NCI-H524 (cell line): ENCODE data around the gene APBA2.

ENCODE experiments used
- DNase-seq, 2 experiments: peaks; one replicate each; lab custom pipeline; 2025; lab: John Stamatoyannopoulos, UW

Gene APBA2

DNA sequence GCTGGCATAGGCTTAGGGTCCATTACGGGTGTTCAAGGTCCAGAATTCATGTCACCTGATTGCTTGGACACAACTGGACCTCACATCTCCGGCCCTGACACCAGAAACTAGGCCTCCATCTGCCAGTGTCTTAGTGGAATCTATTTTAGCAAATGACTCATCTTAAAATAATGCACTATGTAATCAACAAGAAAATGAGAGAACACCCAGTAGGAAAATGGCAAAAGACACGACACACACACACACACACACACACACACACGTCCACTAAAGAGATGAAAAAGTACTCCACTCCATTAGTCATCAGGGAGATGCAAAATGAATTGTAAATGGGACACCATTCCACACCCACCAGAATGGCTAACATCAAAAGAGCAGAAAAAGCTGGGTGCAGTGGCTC is 11.2 kb downstream of the APBA2 start:
- no peak for DNase-seq

DNA sequence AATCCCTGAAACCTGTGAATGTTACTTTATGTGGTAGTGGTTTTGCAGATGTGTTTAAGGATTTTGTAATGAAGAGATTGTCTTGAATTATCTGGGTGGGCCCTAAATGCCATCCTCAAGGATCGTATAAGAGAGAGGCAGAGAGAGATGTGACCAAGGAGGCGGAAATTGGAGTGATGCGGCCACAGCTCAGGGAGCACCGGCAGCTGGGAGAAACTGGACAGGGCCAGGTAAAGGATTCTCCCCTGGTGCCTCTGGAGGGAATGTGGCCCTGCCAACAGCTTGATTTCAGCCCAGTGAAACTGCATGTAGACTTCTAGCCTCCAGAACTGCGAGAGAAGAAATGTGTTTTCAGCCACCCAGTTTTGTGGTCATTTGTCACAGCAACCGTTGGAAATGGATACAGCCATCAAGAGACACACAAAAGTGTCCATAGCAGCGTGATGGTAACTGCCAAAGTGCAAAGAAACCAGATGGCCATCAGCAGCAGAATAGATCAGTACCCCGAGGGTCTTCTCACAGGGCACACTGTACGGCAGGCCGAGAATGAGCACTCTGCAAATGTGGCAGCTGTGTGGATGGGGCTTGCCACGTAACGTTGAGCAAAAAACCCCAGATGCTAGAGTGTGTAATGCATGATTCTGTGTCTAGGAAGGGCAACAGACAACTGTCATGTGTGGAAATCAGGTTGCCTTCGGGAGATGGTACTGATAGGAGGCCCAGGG is 12.2 kb downstream of the APBA2 start:
- no peak for DNase-seq

DNA sequence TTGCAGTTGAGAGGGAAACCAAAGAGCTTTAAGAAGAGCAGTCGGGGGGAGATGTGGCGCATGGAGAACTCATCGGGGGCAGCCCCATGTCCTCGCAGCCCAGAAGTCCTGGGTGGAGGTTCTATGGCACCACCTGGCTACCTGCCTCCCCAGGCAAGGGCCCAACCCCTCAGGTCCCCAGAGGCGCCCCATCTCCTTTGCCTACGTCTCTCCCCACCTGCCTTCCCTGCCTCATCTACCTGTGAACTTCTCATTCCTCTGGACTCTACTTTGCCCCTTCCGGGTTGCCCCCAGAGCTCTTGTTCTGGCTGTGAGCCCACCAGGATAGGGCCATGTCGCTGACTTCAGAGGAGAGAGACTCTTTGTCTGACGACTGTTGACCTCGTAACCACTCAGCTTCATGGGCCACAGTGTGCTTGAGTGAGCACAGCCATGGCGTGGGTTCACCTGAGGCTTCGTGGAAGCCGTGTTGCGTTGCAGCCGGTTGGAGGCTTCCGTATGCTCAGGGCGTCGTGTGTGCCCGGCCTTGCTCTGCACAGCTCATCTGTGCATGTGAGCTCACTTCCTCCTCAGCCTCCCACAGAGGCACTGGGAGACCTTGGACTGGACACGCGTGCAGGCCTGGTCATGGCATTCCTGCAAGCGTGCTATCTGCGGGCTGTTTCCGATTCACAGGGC is 13.4 kb downstream of the APBA2 start:
- no peak for DNase-seq

DNA sequence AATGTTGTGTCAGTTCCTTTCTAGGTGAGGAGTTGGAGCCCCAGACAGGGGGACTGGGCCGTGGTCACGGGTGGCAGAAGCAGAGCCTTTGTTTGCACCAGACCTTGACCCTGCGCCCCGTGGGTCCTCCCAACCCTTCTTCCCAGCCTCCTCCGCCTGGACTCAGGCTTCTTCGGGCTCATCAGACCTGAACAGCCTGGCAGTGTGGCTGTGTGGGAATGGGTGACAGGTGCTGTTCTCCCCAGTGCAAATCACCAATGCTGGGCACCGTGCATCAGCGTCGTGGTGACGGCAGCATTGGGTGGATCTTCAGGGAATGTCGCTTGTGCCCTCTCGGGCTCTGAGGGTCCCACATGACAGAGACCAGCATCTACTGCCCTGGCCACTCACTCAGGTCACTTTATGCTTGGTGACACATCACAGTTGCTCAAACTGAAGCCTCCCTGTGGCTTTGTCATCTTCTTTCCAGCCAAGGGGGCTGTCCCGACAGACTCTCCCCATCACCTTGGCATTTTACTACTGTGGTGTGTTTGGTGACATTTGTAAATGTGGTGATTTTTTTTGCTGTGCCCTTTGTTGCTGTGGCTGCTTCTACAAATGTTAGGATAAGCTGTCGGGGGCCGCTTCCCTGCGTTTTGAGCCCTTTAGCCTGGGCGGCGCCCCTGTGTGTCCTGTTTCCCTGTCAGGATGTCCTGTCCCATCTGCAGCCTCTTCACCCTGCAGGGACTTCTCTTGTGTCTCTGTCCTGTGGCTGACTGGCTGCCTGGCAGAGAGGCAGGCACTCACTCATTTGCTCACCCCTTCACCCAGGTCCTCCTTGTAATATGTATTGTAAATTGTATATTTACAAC is 14.5 kb downstream of the APBA2 start:
- no peak for DNase-seq

DNA sequence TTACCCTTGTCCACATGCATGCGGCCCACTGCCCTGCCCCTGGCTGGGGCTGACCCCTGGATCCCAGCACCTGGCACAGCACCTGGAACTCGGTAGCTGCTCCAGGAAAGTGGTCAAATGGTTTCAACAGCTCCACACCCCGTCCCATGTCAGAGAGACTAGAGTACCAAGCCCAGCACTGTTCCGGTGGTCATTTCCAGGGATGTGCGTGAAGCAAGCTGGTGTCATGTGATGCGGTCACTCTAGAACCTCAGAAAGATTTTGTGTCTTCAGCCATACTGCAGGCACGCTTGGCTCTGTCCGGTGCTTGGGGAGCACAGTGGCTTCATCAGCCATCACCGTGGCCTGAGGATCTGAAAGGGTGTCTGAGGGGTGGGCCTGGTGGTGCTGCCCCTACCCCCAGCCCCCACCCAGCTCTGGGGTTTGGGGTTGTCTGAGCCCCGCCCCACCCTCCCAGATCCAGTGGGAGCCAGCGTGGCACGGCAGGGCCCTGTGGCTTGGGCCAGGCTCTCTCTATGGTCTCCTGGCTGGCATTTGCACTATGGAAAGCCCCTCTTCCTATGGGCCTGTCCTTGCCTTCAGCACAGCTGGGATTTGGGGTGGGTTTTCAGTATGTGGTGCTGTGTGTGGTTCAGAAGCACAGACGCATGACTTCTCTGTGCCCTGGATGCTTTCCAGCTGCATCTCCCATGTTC is 15.3 kb downstream of the APBA2 start:
- no peak for DNase-seq

DNA sequence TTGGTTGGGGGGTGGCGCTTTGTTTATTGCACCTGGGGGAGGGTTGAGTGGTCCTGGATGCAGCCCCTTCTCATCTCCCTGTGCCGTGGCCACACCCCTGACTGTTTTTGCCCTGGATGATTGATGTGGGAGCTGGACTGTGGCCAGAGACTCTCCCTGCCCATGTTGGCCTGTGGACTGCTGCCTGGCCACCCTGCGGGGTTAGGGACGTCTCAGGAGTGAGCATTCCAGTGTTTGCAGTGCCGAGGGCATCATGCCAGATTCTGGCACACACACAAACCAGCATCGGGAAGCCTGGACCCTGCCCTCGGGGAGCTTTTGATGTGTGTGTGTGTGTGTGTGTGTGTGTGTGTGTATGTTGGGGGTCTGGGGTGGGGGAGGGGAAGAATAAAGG is 15.8 kb downstream of the APBA2 start:
- no peak for DNase-seq

DNA sequence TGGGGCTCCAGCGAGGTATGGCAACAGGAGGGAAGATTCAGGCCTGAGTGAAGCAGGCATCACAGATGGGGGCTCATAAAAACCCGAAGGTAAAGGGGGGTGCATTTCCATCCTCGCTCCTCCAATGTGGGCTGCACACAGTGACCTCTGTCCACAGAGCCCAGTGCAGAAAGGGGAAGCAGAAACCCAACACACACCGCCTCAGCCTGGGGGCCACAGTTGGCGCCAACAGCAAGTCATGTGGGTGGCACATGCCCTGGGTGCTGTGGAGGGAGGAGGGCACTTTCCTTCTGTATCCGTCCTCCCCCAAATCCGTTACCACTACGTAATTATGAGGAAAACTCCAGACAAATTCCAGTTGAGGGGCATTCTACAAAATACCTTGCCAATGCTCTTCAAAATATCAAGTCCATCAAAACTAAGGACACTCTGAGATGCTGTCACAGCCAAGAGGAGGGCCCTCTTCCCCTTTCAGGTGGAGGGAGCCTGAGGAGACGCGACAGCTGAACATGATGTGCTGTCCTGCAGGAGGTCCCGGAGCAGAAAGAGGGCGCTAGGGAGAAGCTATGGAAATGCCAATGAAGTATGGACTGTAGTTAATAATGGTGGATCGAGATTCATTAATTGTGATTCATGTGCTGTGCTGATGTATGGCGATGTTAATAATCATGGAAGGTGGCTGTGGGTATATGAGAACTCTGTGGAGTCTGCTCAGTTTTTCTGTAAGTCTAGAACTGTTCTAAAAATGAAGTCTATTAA is 16.4 kb downstream of the APBA2 start:
- peak in 1 of 2 experiments; percentile 33 for DNase-seq

DNA sequence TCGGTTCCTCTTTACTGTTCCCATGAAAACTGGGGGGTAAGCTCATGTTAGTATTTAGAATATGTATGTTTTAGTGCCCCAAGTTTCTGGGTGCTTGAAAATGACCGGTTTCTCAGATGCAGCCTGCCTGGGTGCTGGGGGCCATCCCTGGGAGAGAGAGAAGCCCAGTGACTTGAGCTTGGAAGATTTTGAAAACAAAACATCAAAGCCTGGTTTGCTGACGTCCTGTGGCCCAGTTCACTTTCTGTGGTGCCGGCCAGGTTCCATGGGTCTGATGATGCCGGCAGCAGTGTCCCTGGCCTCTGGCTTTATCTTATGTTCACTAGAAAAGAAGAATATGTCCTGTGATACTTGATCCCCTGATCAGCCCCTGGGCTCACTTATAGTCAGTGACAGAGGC is 17.1 kb downstream of the APBA2 start:
- DNase-seq, result no peak

DNA sequence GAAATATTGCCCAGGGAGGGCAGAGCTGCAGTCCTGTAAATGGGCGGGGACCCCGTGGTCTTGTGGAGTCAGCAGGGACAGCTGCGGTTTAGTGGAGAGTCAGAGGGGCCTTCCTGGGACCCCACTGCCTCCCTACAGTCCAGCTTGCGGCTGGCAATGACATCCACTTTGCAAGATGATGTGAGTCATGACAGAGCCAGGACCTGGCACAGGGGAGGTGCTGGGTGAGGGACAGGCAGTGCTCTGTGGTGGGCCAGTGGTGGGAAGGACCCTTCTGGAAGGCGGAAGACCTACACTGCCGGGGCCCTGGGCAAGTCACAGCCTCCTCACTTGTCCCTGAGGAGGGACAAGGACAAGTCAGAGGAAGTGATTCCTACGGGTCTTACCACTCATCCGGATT is 17.8 kb downstream of the APBA2 start:
- DNase-seq, result no peak

DNA sequence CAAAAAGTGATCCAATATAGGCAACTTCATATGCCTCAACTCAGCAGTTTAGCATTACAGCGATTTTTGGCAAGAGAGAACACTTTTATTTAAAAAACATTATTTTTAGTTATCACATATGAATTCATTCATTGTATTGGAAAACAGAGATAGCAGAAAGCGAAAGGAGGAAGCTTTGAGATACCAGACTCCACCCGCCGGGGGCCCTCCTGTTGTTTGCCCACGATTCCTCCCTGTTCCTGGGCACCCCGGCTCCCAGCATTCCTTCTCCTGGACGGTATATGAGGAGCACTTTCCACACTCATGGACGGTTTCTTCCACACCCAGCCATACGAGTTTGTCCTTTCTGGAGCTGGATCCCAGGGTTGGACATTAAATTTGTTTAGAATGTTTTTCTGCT is 18.2 kb downstream of the APBA2 start:
- no peak for DNase-seq

DNA sequence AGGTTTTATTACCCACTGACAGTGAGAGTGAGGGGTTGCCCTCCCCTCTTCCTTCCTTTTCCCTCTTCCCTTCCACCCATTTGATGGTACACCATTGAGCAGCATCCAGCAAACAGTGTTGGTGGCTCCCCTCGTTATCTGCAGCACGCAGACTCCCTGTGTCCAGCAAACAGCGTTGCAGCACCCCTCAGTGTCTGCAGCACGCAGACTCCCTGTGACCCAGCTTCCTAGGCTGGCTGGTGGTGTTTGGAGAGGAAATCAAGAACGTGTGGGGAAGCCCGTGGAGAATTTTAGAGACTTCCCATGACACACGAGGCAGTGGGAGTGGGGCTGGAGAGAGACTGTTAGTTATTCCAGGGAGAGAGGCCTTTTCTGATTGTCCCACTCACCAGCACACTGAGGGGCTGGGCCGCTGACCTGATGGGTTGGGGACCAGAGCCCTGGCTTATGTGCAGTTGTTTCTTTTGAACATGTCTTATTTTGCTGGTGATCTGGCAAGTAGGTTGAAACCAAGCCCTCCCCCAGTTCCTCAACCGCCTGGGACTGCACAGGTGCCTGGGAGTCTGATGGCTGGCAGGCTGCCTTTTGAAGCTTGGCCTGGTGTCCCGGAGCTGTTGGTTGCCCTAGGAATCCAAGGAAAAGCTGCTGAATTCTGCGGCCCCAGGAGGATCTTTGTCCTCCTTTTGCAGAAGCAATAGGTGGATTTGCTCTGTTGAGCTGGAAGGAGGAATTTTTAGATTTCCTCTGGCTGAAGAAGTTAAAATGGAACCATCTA is 19.0 kb downstream of the APBA2 start:
- DNase-seq, result no peak

DNA sequence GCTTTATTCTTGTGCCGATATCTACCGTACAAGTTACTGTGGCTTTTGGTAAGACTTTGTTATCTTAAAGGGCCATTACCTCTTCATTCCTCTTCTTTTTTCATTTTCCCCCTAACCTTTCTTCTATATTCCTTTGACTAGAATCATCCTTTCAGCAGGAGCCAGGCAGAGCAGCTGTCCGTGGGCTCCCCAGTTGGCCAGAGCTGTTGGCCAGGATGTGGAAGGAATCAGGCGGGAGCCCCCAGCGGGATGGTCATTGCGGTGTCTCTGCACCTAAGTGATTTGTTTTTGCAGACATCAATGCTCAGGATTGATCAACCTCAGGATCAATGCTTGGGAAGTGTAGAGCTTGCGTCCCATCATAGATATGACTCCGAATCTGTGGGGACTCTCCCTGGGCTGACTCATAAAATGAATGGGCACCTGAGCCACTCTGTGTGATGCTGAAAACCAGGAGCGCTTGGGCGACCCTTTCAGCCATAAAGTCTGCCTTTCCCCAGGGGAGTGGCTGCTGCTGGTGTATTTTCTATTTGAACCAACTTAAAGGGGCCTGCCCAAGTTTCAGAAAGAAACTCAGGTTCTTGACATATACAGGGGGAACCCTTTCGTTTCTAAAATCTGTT is 21.7 kb downstream of the APBA2 start:
- no peak for DNase-seq

DNA sequence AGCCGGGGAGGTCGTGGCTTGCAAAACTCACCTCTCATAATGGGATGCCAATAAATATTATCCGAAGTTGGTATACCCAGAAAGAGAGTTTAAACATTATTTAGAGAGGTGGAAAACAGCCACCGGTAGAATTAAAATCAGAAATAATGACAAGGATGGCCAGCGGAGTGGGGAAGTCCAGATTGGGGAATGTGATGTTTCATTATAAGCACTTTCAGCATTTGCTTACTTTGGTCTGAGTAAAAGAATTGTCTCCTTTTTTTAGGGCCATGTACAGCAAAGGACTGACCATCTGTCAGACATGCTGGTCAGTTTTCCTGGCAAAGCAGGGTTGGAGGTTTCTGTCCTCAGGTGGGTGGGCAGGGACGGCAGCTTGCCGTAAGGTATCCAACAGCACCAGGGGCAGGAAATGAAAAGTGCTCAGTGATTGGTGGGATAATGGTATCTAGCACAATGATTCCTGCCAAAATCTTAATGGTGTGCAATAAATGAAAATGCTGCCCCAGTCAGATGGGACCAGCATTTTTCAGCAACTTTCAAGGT is 24.3 kb downstream of the APBA2 start:
- peak in 1 of 2 experiments; percentile 12 for DNase-seq

DNA sequence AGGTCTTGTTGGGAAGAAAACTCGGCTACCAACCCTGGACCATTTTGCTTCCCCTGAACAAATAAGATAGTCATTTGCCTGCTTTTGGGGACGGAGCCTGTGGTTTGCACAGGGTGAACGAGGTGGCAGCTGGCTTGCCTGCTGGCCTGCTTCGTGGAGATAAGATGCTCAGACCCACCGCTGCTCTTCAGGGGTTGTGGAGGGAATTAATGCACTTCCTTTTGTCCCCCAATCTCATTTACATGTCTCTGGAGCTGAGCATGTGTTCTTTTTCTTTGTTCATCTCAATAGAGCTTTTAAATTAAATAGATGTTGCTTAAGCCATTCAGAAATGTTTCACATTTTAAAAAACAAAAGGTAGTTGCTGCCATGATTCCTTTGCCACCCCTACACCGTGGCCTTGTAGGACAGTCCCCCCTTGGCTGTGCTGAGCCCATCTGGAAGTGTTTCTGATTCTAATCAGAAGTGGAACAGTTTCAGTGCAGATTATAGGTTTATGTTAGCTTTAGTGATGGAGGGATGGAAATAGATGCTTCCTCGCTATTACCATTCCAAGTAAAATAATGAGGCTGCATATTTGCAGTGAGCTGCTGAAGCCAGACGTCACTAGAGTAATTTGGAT is 25.6 kb downstream of the APBA2 start:
- peak; percentile 75 to 88 for DNase-seq

DNA sequence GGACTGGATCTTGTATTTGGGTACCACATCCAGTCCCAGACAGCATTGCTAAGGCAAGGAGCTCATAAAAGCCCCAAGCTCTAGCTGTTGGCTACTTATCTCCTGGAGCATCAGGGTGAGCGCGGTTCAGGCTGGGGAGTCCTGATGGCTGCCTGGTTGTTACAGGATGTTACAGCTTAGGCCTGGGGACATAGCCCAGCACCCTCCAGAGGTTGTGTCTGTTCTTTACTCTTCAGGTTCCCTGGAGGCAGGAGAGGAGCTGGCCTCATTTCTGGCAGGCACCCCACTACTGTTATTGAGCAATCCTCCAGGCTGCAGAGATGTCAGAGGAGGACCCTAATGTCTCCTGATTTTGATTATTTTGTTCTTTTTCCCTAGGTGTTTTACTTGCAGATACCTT is 26.6 kb downstream of the APBA2 start:
- DNase-seq, result peak in 1 of 2 experiments; percentile 47

DNA sequence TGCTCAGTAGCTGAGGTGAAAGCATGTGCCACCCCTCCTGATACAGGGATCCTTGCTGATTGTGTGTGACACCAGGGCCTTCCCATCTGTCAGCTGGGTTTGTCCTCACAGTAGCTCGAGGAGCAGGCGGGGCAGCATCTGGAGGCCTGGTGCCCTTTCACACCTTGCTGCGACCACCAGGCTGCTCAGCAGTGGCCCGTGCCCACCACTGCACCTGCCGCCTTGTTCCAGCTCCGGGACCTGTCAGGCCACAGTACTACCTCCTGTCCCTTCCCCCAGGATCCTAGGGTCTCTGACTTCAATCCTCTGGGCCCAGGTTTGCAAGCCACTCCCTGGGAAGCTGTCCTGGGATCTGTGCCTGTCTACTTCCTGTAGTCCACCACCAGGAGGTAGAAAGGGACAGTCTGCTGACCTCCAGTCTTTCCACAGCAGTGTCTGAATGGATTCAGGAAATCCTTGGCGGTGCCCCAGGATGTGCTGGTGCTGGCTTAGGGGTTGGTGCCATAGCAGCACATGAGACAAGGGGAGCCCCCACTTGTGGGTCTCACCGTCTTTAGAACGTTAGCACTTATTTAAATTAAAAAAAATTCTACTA is 27.5 kb downstream of the APBA2 start:
- DNase-seq, result peak in 1 of 2 experiments; percentile 53

DNA sequence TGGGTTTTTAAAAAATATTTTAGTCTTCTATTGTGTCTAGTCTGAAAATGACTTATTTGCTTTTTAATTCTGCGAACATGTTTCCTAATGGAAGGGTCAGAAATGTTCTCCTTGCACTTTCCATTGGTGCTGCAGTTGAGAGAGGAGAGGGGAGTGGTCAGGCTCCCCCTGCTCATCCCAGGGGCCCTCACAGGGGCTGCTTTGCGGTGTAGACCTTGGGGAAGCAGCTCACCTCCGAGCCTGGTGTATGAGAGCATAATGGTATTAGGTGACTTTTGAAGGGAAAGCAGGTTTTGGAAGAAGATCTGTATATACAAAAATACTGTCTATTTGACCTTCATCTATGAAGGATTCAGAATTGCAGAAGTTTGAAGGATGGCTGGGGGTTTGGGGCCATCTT is 28.3 kb downstream of the APBA2 start:
- no peak for DNase-seq

DNA sequence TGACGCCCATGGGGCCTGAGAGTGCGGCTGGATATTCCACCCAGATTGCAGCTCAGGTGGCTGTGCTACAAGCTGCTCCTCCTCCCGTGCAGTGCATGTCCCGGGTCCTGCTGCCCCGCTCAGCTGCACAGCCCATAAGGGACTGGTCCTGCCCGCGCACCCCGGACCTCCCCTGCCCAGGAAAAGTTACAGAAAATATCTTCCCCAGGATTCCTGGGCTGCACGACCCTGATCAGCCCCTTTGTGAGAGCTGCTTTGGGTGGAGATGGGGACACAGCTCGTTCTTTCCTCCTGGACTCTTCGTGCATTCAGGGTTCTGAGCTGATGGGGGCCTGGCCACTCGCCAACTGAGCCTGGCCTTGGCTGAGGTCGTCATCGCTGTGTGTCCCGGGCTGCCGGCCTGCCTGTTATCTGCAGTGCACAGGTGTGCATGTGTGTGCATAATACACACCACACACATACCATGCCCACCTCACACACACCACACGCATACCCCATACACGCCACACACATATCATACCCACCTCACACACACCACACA is 28.8 kb downstream of the APBA2 start:
- DNase-seq, result peak in 1 of 2 experiments; percentile 58
